GM12878 (cell line): ENCODE results near the gene ARHGAP40. TPM values are rescaled to one million over a fixed set of nuclear protein-coding genes. Genes with fewer than 3 reads are reported as not detected.

Experiments
- ATAC-seq: fragments of 200-7000 bp; cut with Tn5 transposase; 3 replicates; pipeline ENCODE4 v1.9.1; 2020; ENCODE audit warnings: mild to moderate bottlenecking, moderate library complexity
- BruUV-seq: library from RNA; stranded (reverse); fragments of 400-500 nt; replicated peaks from 2 replicates; lab custom pipeline; 2021; lab: Mats Ljungman, UMichigan
- CTCF ChIA-PET: fragments of 300-600 bp; sonication (Branson Sonifier 250); formaldehyde crosslinking; extraction: SDS; loops from one replicate; lab custom pipeline; 2021; ENCODE audit warnings: inconsistent platforms; lab: Yijun Ruan, JAX
- POLR2A ChIA-PET: fragments of 350-600 bp; formaldehyde crosslinking; extraction: SDS; loops from one replicate; lab custom pipeline; 2021; ENCODE audit warnings: inconsistent platforms; lab: Charles Lee
- RAD21 ChIA-PET: fragments of 300-600 bp; sonication (Branson Sonifier 250); formaldehyde crosslinking; loops from one replicate; lab custom pipeline; 2023; ENCODE audit warnings: antibody characterized with exemption; ENCODE audit not compliant: unreplicated experiment; lab: Charles Lee
- SMC1A ChIA-PET: fragments of 300-600 bp; sonication (Branson Sonifier 250); formaldehyde crosslinking; loops from one replicate; lab custom pipeline; 2023; ENCODE audit not compliant: unreplicated experiment, uncharacterized antibody; lab: Charles Lee
- DNase-seq: peaks from one replicate; pipeline ENCODE4 v3.0.0-alpha.2; 2011; ENCODE audit warnings: low read depth, low spot score
- FAIRE-seq: peaks from 3 replicates; lab custom pipeline; 2011; peaks lifted over from hg19 to GRCh38; lab: Jason Lieb, UNC
- H2AFZ ChIP-seq: 2 replicates; pipeline ENCODE4 v1.6.0; 2011; ENCODE audit warnings: low read depth, low read length, control low read depth; ENCODE audit not compliant: control insufficient read depth
- H3K27ac ChIP-seq: 2 replicates; pipeline ENCODE4 v1.5.1; 2011; ENCODE audit warnings: control low read depth; ENCODE audit not compliant: control insufficient read depth, insufficient read depth
- H3K27me3 ChIP-seq, 2 experiments: replicated peaks in 1 of 2; 2 replicates each; pipeline versions ENCODE4 v1.6.0 to v1.6.1; 2011; ENCODE audit warnings: low read length in 1 of 2; ENCODE audit not compliant: control insufficient read depth in 2 of 2, insufficient read depth in 2 of 2
- H3K36me3 ChIP-seq, 2 experiments: 2 replicates each; pipeline ENCODE4 v1.5.1; 2011; ENCODE audit warnings: low read length in 1 of 2; ENCODE audit not compliant: control insufficient read depth in 2 of 2, insufficient read depth in 2 of 2
- H3K4me1 ChIP-seq: 2 replicates; pipeline ENCODE4 v1.6.1; 2011; ENCODE audit warnings: mild to moderate bottlenecking, low read length, moderate library complexity, mixed read lengths; ENCODE audit not compliant: control insufficient read depth, insufficient read depth
- H3K4me2 ChIP-seq: 2 replicates; pipeline ENCODE4 v1.6.0; 2011; ENCODE audit warnings: control low read depth; ENCODE audit not compliant: control insufficient read depth, insufficient read depth
- H3K4me3 ChIP-seq: fragments of 200-600 bp; sonication (generic); 2 replicates; pipeline ENCODE4 v1.5.1; 2016
- H3K79me2 ChIP-seq: 2 replicates; pipeline ENCODE4 v1.6.0; 2011; ENCODE audit warnings: low read length; ENCODE audit not compliant: control insufficient read depth, insufficient read depth
- H3K9ac ChIP-seq: 2 replicates; pipeline ENCODE4 v1.8.0; 2011; ENCODE audit warnings: low read length, control low read depth, mixed read lengths; ENCODE audit not compliant: control insufficient read depth, insufficient read depth
- H3K9me3 ChIP-seq: replicated peaks from 3 replicates; pipeline ENCODE4 v1.5.1; 2011; ENCODE audit warnings: mild to moderate bottlenecking, low read length; ENCODE audit not compliant: control insufficient read depth, insufficient read depth
- H4K20me1 ChIP-seq: 2 replicates; pipeline ENCODE4 v1.6.0; 2011; ENCODE audit not compliant: control insufficient read depth, insufficient read depth
- PAX5 ChIP-seq: IDR thresholded peaks from 2 replicates; pipeline ENCODE4 v1.6.1; 2011; ENCODE audit warnings: low read depth, low read length, borderline replicate concordance
- WGBS: methylation state at CpG from one replicate; pipeline ENCODE4 v1.1.6; 2016; ENCODE audit warnings: low lambda C conversion rate; ENCODE audit not compliant: insufficient replicate concordance, insufficient coverage; ENCODE audit errors: missing lambda C conversion rate; 5-methylcytosine and 5-hydroxymethylcytosine counted together
- in situ Hi-C: fragments of 300-500 bp; cut with MboI; formaldehyde crosslinking; loops from 9 replicates; pipeline ENCODE4 v1.14.3; 2018; ENCODE audit warnings: mixed read lengths
- intact Hi-C: fragments of 100-400 bp; cut with micrococcal nuclease; formaldehyde crosslinking; loops from one replicate; pipeline ENCODE4 v1.14.2; 2022; ENCODE audit not compliant: unreplicated experiment
- polyA plus RNA-seq, 11 experiments: library from polyadenylated mRNA; depleted of rRNA in 4 of 11; unstranded in 6 of 11; stranded (reverse) in 5 of 11; fragments of >200 nt; fragmentation: Nextera tagmentation in 4 of 11; fragmentation: Illumina TruSeq in 1 of 11; extraction: Ambion mirVana in 4 of 11; extraction: Trizol in 1 of 11; gene quantifications; 1 replicate in 1 of 11; 2 replicates in 10 of 11; pipeline versions ENCODE4 v1.2.1 to v1.2.3, GENCODE V29; 2011 to 2016; ENCODE audit warnings: inconsistent platforms in 2 of 11, missing spikeins in 2 of 11, low read depth in 1 of 11
- total RNA-seq, 4 experiments: library from RNA; depleted of rRNA in 3 of 4; stranded (reverse); fragments of >200 nt in 3 of 4; fragmentation: Illumina TruSeq in 1 of 4; extraction: Trizol in 1 of 4; gene quantifications; 2 replicates each; pipeline versions ENCODE4 v1.2.1 to v1.2.3, GENCODE V29; 2013 to 2021
- TF ChIP-seq, protein P1 (sequence below): IDR thresholded peaks from 2 replicates; pipeline ENCODE4 v1.6.1; 2012; ENCODE audit warnings: mild to moderate bottlenecking, low read depth, low read length

ARHGAP40 gene
- total and polyA plus RNA-seq, 10 of the 15 experiments (the other 5 are each of a cell fraction or from before 2014, with no cell fraction given) = 0.06 to 0.07 TPM; not detected in 8

DNA sequence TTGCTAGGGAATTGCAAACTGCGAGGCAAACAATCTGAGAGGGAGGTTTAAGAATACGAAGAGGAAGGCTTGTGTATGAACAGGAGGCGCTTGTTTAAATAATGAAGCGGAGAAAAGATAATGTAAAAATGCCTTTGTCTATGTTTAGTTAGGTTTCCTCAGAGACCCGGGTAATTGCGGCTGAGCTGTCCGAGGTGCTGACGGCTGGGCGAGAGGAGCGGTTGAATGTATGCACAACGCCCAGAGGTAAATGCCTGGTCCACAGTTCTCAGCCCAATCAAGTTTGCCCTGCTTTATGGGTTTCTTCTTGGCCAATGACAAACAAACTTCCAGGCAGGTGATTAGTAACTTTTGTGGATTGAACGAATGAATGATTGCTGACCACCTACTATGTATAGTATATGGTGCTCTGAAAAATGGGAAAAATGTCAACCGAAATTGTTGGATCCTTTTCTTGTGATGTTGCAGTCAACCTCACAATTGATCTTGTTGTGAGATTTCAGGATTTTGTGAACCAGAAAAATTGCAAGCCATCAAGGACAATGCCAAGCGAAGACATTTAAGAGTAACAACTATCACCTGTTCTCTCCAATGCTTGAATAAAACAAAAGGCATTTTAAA lies 84.4 kb downstream of the ARHGAP40 start:
- H3K9ac ChIP-seq = no peak overlapping the region
- H3K4me1 ChIP-seq = no peaks in the 10 kb centered on the region
- H4K20me1 ChIP-seq = no peaks in the 10 kb centered on the region
- no peak for DNase-seq
- in situ Hi-C loops (no loop called here), intact Hi-C loops (no loop called here)
- H3K36me3 ChIP-seq = no peaks in the 10 kb centered on the region
- peak; percentile 57; the same call in 1 of the 3 replicates for ATAC-seq
- no peaks in the 10 kb centered on the region for H3K9me3 ChIP-seq
- WGBS = 10% methylated on average over 14 of the region's 14 CpGs
- RAD21 ChIA-PET = no interaction called here
- SMC1A ChIA-PET = no interaction called here
- TF ChIP-seq, protein P1, sequence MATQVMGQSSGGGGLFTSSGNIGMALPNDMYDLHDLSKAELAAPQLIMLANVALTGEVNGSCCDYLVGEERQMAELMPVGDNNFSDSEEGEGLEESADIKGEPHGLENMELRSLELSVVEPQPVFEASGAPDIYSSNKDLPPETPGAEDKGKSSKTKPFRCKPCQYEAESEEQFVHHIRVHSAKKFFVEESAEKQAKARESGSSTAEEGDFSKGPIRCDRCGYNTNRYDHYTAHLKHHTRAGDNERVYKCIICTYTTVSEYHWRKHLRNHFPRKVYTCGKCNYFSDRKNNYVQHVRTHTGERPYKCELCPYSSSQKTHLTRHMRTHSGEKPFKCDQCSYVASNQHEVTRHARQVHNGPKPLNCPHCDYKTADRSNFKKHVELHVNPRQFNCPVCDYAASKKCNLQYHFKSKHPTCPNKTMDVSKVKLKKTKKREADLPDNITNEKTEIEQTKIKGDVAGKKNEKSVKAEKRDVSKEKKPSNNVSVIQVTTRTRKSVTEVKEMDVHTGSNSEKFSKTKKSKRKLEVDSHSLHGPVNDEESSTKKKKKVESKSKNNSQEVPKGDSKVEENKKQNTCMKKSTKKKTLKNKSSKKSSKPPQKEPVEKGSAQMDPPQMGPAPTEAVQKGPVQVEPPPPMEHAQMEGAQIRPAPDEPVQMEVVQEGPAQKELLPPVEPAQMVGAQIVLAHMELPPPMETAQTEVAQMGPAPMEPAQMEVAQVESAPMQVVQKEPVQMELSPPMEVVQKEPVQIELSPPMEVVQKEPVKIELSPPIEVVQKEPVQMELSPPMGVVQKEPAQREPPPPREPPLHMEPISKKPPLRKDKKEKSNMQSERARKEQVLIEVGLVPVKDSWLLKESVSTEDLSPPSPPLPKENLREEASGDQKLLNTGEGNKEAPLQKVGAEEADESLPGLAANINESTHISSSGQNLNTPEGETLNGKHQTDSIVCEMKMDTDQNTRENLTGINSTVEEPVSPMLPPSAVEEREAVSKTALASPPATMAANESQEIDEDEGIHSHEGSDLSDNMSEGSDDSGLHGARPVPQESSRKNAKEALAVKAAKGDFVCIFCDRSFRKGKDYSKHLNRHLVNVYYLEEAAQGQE = peak; percentile 98
- no peak for TF ChIP-seq PAX5
- H2AFZ ChIP-seq = no peak overlapping the region
- POLR2A ChIA-PET = no interaction called here
- H3K4me3 ChIP-seq = no peak overlapping the region
- H3K27ac ChIP-seq = no peak overlapping the region
- peak; percentile 7 for FAIRE-seq
- CTCF ChIA-PET = interaction anchor here (0.7 kb wide), 1 partner anchor 19 kb away, joined by 3 read pairs; no protein-coding TSS in a partner anchor
- peaks cover 0 to 2% of the 10 kb centered on the region in 2 experiments; a peak in 1 of 4 replicates for H3K27me3 ChIP-seq
- no peaks in the 10 kb centered on the region for H3K79me2 ChIP-seq
- no TSS peak for BruUV-seq
- H3K4me2 ChIP-seq = no peak overlapping the region
